Measurements from ENCODE around the gene PSMB8.

Gene PSMB8

DNA sequence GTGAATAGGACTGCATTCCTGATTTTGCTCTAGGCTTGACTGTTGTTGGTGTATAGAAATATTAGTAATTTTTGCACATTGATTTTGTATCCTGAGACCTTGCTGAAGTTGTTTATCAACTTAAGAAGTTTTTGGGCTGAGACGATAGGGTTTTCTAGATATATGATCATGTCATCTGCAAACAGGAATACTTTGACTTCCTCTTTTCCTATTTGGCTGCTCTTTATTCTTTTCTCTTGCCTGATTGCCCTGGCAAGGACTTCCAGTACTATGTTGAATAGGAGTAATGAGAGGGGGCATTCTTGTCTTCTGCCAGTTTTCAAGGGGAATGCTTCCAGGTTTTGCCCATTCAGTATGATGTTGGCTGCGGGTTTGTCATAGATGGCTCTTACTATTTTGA lies 40.4 kb downstream of the PSMB8 start:
- no peak overlapping the region for H3K4me2 ChIP-seq (ENCODE audit: low read length)
- peaks cover 14% of the 10 kb centered on the region for H3K36me3 ChIP-seq (replicated peaks; ENCODE audit: low read depth, low read length)
- no peaks in the 10 kb centered on the region for H3K79me2 ChIP-seq (ENCODE audit: low read length)
- H2AFZ ChIP-seq (ENCODE audit: low read depth, low read length): no peak overlapping the region
- H3K27me3 ChIP-seq (ENCODE audit: low read depth, low read length): peaks cover 8% of the 10 kb centered on the region; the same call in 1 of the 2 replicates
- H3K27ac ChIP-seq (ENCODE audit: low read length): no peak overlapping the region
- peaks cover 15% of the 10 kb centered on the region for H3K9me3 ChIP-seq (ENCODE audit: insufficient read depth, low read length)
- H3K4me1 ChIP-seq (ENCODE audit: low read length): no peaks in the 10 kb centered on the region
- H3K9ac ChIP-seq (ENCODE audit: low read length): no peak overlapping the region
- TF ChIP-seq EZH2phosphoT487 (IDR thresholded peaks at IDR 0.05; ENCODE audit: low read depth): no peak
- TF ChIP-seq, protein P1, sequence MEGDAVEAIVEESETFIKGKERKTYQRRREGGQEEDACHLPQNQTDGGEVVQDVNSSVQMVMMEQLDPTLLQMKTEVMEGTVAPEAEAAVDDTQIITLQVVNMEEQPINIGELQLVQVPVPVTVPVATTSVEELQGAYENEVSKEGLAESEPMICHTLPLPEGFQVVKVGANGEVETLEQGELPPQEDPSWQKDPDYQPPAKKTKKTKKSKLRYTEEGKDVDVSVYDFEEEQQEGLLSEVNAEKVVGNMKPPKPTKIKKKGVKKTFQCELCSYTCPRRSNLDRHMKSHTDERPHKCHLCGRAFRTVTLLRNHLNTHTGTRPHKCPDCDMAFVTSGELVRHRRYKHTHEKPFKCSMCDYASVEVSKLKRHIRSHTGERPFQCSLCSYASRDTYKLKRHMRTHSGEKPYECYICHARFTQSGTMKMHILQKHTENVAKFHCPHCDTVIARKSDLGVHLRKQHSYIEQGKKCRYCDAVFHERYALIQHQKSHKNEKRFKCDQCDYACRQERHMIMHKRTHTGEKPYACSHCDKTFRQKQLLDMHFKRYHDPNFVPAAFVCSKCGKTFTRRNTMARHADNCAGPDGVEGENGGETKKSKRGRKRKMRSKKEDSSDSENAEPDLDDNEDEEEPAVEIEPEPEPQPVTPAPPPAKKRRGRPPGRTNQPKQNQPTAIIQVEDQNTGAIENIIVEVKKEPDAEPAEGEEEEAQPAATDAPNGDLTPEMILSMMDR (IDR thresholded peaks at IDR 0.05; ENCODE audit: low read depth, low read length): no peak
- H4K20me1 ChIP-seq (ENCODE audit: insufficient read depth, low read length): no peaks in the 10 kb centered on the region
- no peak overlapping the region for H3K4me3 ChIP-seq (ENCODE audit: low read length)

DNA sequence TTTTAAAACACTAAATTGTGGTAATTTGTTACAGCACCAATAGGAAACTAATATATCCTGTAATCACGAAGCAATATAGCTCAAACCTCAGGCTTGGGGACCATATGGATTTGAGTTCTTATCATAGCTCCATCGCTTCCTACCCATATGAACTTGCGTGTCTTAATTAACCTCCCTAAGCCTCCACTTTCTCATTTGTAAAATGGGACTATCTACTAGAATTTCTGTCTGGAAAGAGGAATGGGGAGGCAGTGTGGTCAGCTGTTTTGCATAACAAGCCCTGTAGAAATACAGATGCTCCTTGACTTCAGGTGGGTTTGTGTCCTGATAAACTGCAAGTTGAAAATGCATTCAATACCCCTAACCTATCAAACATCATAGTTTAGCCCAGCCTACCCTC lies 44.1 kb downstream of the PSMB8 start:
- no peak for TF ChIP-seq EZH2phosphoT487 (IDR thresholded peaks at IDR 0.05; ENCODE audit: low read depth)
- TF ChIP-seq, protein P1 (IDR thresholded peaks at IDR 0.05; ENCODE audit: low read depth, low read length): no peak
- peaks cover 8% of the 10 kb centered on the region; the same call in 1 of the 2 replicates for H3K27me3 ChIP-seq (ENCODE audit: low read depth, low read length)
- no peak overlapping the region for H2AFZ ChIP-seq (ENCODE audit: low read depth, low read length)
- H3K4me1 ChIP-seq (ENCODE audit: low read length): peaks cover 34% of the 10 kb centered on the region
- H3K9ac ChIP-seq (ENCODE audit: low read length): no peak overlapping the region
- H3K27ac ChIP-seq (ENCODE audit: low read length): no peak overlapping the region
- peaks cover 18% of the 10 kb centered on the region for H3K9me3 ChIP-seq (ENCODE audit: insufficient read depth, low read length)
- peaks cover 15% of the 10 kb centered on the region for H3K36me3 ChIP-seq (replicated peaks; ENCODE audit: low read depth, low read length)
- no peak overlapping the region for H3K4me2 ChIP-seq (ENCODE audit: low read length)
- H3K4me3 ChIP-seq (ENCODE audit: low read length): no peak overlapping the region
- no peaks in the 10 kb centered on the region for H3K79me2 ChIP-seq (ENCODE audit: low read length)
- H4K20me1 ChIP-seq (ENCODE audit: insufficient read depth, low read length): no peaks in the 10 kb centered on the region

DNA sequence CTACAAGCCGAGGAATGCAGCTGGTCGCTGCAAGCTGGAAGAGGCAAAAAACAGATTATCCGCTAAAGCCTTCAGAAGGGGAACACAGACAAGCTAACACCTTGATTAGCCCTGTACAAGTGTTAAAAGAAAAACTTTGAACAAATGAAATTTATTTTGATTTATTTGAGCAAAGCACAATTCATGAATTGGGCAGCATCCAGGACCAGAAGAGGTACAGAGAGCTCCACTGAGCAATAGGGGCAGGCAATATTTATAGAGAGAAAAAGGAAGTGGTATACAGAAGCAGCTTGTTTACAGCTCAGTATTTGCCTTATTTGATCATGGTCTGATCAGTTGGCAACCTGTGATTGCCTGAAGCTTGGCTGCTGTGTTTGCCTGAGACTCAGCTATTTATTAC lies 44.7 kb downstream of the PSMB8 start:
- Histone ChIP-seq H3K4me3 (ENCODE audit: low read length) (no peak overlapping the region), H3K9me3 (ENCODE audit: insufficient read depth, low read length) (peaks cover 18% of the 10 kb centered on the region), H3K79me2 (ENCODE audit: low read length) (no peaks in the 10 kb centered on the region), H3K4me2 (ENCODE audit: low read length) (no peak overlapping the region), H3K4me1 (ENCODE audit: low read length) (peaks cover 39% of the 10 kb centered on the region), H3K27ac (ENCODE audit: low read length) (no peak overlapping the region), H3K27me3 (ENCODE audit: low read depth, low read length) (peaks cover 8% of the 10 kb centered on the region; the same call in 1 of the 2 replicates), H3K9ac (ENCODE audit: low read length) (no peak overlapping the region), H4K20me1 (ENCODE audit: insufficient read depth, low read length) (no peaks in the 10 kb centered on the region), H2AFZ (ENCODE audit: low read depth, low read length) (no peak overlapping the region), H3K36me3 (replicated peaks; ENCODE audit: low read depth, low read length) (peaks cover 15% of the 10 kb centered on the region)
- TF ChIP-seq EZH2phosphoT487 (IDR thresholded peaks at IDR 0.05; ENCODE audit: low read depth): no peak
- TF ChIP-seq, protein P1 (IDR thresholded peaks at IDR 0.05; ENCODE audit: low read depth, low read length): no peak

DNA sequence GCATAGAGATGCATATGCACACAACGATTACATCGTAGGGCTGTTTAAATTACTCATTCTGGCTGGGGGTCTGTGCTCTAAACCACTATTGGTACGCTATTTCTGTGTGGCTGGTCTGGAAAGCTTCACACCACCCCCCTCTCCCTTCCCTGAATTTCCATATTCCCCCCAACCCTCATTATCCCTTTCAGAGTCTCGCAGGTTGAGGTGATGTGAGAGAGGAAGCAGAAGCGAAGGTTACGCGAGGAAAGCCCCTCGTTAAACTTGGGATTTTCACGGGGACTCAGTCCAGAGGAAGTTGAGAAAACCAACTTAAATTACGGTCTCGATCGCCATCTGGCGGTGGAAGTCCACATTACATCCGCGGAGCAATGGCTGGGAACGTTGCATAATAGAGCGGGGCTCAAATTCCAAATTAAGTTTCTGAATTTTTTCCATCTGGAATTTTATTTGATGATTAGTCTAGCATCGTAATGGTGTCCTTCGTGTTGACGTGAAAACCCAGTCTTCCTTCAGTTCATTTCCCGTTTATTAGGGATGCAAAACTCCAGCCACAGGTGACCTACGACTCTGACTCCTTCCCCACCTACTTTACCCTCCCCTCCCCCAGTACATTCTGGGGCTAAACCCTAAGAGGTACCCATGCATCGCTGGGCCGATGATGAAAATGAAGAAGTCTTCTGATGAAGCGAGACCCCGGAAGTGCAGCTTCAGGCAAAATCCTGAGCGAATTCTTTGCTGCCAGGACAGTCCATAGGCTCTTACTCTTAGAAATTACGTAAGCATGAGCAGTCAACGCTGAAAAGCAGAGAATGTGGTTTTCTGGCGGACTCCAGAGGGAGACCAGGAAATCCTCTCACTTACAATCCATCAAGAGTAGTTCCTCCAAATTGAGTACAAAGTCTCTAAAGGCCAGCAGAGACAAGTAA lies 46.7 kb downstream of the PSMB8 start:
- H3K27ac ChIP-seq (ENCODE audit: low read length): peak overlapping the region; percentile 75
- H3K79me2 ChIP-seq (ENCODE audit: low read length): no peaks in the 10 kb centered on the region
- H2AFZ ChIP-seq (ENCODE audit: low read depth, low read length): peak overlapping the region; percentile 24
- peaks cover 18% of the 10 kb centered on the region for H3K9me3 ChIP-seq (ENCODE audit: insufficient read depth, low read length)
- H3K4me1 ChIP-seq (ENCODE audit: low read length): peaks cover 53% of the 10 kb centered on the region
- TF ChIP-seq EZH2phosphoT487 (IDR thresholded peaks at IDR 0.05; ENCODE audit: low read depth): no peak
- TF ChIP-seq, protein P1 (IDR thresholded peaks at IDR 0.05; ENCODE audit: low read depth, low read length): peak; percentile 80
- H3K4me3 ChIP-seq (ENCODE audit: low read length): peak overlapping the region; percentile 59
- peaks cover 8% of the 10 kb centered on the region; the same call in 1 of the 2 replicates for H3K27me3 ChIP-seq (ENCODE audit: low read depth, low read length)
- H4K20me1 ChIP-seq (ENCODE audit: insufficient read depth, low read length): no peaks in the 10 kb centered on the region
- peaks cover 15% of the 10 kb centered on the region for H3K36me3 ChIP-seq (replicated peaks; ENCODE audit: low read depth, low read length)
- H3K4me2 ChIP-seq (ENCODE audit: low read length): peak overlapping the region; percentile 70
- H3K9ac ChIP-seq (ENCODE audit: low read length): peak overlapping the region; percentile 55

Measured in OCI-LY3 (cell line).